SK-N-SH (cell line): ENCODE results near the gene PDZD2. TPM values are rescaled to one million over a fixed set of nuclear protein-coding genes. Genes with fewer than 3 reads are reported as not detected.

Experiments
- CTCF ChIA-PET: fragments of 300-600, 350-600 bp; formaldehyde crosslinking; extraction: SDS; loops from one replicate; lab custom pipeline; 2021; lab: Yijun Ruan, JAX
- POLR2A ChIA-PET: fragments of 350-600 bp; sonication (Branson Sonifier 250); formaldehyde crosslinking; extraction: SDS; loops from one replicate; lab custom pipeline; 2020; ENCODE audit warnings: antibody characterized with exemption, inconsistent platforms; lab: Yijun Ruan, JAX
- DNase-seq: peaks from one replicate; pipeline ENCODE4 v3.0.0; 2012
- H2AFZ ChIP-seq: fragments of 200-600 bp; sonication (generic); 2 replicates; pipeline ENCODE4 v1.8.1; 2016; ENCODE audit warnings: antibody characterized with exemption, mild to moderate bottlenecking, low read depth
- H3F3A ChIP-seq: fragments of 200-600 bp; sonication (generic); replicated peaks from 2 replicates; pipeline ENCODE3; 2016; ENCODE audit warnings: antibody characterized with exemption, mild to moderate bottlenecking; ENCODE audit not compliant: insufficient read depth
- H3K27ac ChIP-seq, 2 experiments: fragments of 200-500 bp in 1 of 2; fragments of 200-600 bp in 1 of 2; sonication (Bioruptor generic) in 1 of 2; sonication (generic), shearing (Covaris generic) in 1 of 2; 2 replicates each; pipeline versions ENCODE4 v1.5.1 to v1.6.1; 2014 to 2016; ENCODE audit warnings: low read depth in 2 of 2, inconsistent platforms in 1 of 2, low read length in 1 of 2, mild to moderate bottlenecking in 1 of 2, mixed read lengths in 1 of 2
- H3K27me3 ChIP-seq: fragments of 200-600 bp; sonication (generic), shearing (Covaris generic); 2 replicates; pipeline ENCODE4 v1.6.1; 2016; ENCODE audit warnings: mixed run types; ENCODE audit not compliant: insufficient read depth
- H3K36me3 ChIP-seq, 2 experiments: fragments of 200-500 bp in 1 of 2; fragments of 200-600 bp in 1 of 2; sonication (Bioruptor generic) in 1 of 2; sonication (generic) in 1 of 2; replicated peaks in 1 of 2; 2 replicates each; pipeline versions ENCODE3 to v1.5.1; 2014 to 2016; ENCODE audit warnings: low read length in 1 of 2, mild to moderate bottlenecking in 1 of 2; ENCODE audit not compliant: insufficient read depth in 2 of 2, control insufficient read depth in 1 of 2
- H3K4me1 ChIP-seq, 2 experiments: fragments of 200-500 bp in 1 of 2; fragments of 200-600 bp in 1 of 2; sonication (Bioruptor generic) in 1 of 2; sonication (generic), shearing (Covaris generic) in 1 of 2; 2 replicates each; pipeline versions ENCODE4 v1.5.1 to v1.6.1; 2014 to 2016; ENCODE audit warnings: low read depth in 1 of 2, low read length in 1 of 2, mixed run types in 1 of 2; ENCODE audit not compliant: insufficient read depth in 2 of 2, control insufficient read depth in 1 of 2
- H3K4me2 ChIP-seq: fragments of 200-600 bp; sonication (generic), shearing (Covaris generic); 2 replicates; pipeline ENCODE4 v1.6.1; 2017; ENCODE audit warnings: mixed run types
- H3K4me3 ChIP-seq, 2 experiments: fragments of 200-500 bp in 1 of 2; fragments of 200-600 bp in 1 of 2; sonication (Bioruptor generic) in 1 of 2; sonication (generic), shearing (Covaris generic) in 1 of 2; 2 replicates each; pipeline versions ENCODE4 v1.5.1 to v1.8.1; 2014 to 2016; ENCODE audit warnings: low read depth in 2 of 2, inconsistent platforms in 1 of 2, low read length in 1 of 2, mild to moderate bottlenecking in 1 of 2, mixed read lengths in 1 of 2, moderate library complexity in 1 of 2
- H3K79me2 ChIP-seq: fragments of 200-600 bp; sonication (generic); 2 replicates; pipeline ENCODE4 v1.8.1; 2017; ENCODE audit warnings: mild to moderate bottlenecking; ENCODE audit not compliant: insufficient read depth
- H3K9ac ChIP-seq: fragments of 200-600 bp; sonication (generic); 2 replicates; pipeline ENCODE4 v1.6.1; 2017; ENCODE audit warnings: mixed run types
- H3K9me2 ChIP-seq: fragments of 200-600 bp; sonication (generic); 2 replicates; pipeline ENCODE4 v1.6.1; 2017; ENCODE audit warnings: mixed run types
- H3K9me3 ChIP-seq: fragments of 200-600 bp; sonication (generic); 2 replicates; pipeline ENCODE4 v1.6.1; 2017; ENCODE audit warnings: mixed run types, mild to moderate bottlenecking, moderate library complexity
- H4K20me1 ChIP-seq: fragments of 200-600 bp; sonication (generic); 2 replicates; pipeline ENCODE4 v1.6.1; 2017; ENCODE audit warnings: mild to moderate bottlenecking, mixed run types; ENCODE audit not compliant: insufficient read depth
- CHD2 ChIP-seq: fragments of 150-350 bp; IDR thresholded peaks from 2 replicates; pipeline ENCODE4 v1.6.1; 2018; ENCODE audit warnings: low read length; ENCODE audit not compliant: partially characterized antibody
- FOSL2 ChIP-seq: IDR thresholded peaks from 2 replicates; pipeline ENCODE4 v1.4.0; 2012; ENCODE audit warnings: low read depth, mild to moderate bottlenecking, moderate library complexity, borderline replicate concordance
- GABPA ChIP-seq: IDR thresholded peaks from 2 replicates; pipeline ENCODE4 v1.4.0; 2012; ENCODE audit warnings: low read depth, mild to moderate bottlenecking
- IRF3 ChIP-seq: fragments of 150-350 bp; IDR thresholded peaks from 2 replicates; pipeline ENCODE4 v1.6.1; 2016; ENCODE audit warnings: mild to moderate bottlenecking, low read depth, low read length
- MEF2A ChIP-seq: IDR thresholded peaks from 2 replicates; pipeline ENCODE4 v1.4.0; 2012; ENCODE audit warnings: low read depth, borderline replicate concordance
- NFIC ChIP-seq: IDR thresholded peaks from 2 replicates; pipeline ENCODE4 v1.4.0; 2012; ENCODE audit warnings: borderline replicate concordance
- RFX5 ChIP-seq: IDR thresholded peaks from 2 replicates; pipeline ENCODE4 v1.6.1; 2012; ENCODE audit warnings: mild to moderate bottlenecking, improper control_type of control experiment, low read length
- TEAD4 ChIP-seq: IDR thresholded peaks from 2 replicates; pipeline ENCODE4 v1.4.0; 2012; ENCODE audit warnings: mild to moderate bottlenecking, borderline replicate concordance; ENCODE audit not compliant: insufficient read depth
- USF2 ChIP-seq: fragments of 150-350 bp; IDR thresholded peaks from 2 replicates; pipeline ENCODE4 v1.6.1; 2017; ENCODE audit warnings: antibody characterized with exemption, low read length, low read depth, borderline replicate concordance
- WGBS: methylation state at CpG from one replicate; pipeline ENCODE4 v1.1.6; 2017; ENCODE audit warnings: low lambda C conversion rate; 5-methylcytosine and 5-hydroxymethylcytosine counted together
- polyA plus RNA-seq, 3 experiments: library from polyadenylated mRNA; depleted of rRNA; stranded (reverse); fragments of >200 nt; gene quantifications; 2 replicates each; pipeline ENCODE4 v1.2.3, GENCODE V29; 2012
- TF ChIP-seq, protein P1 (sequence below): IDR thresholded peaks from 2 replicates; pipeline ENCODE4 v1.4.0; 2012; ENCODE audit warnings: low read depth, borderline replicate concordance
- TF ChIP-seq, protein P2 (sequence below): IDR thresholded peaks from 2 replicates; pipeline ENCODE4 v1.6.1; 2012; ENCODE audit warnings: mild to moderate bottlenecking, low read depth, low read length, moderate library complexity

The PDZD2 gene
- polyA plus RNA-seq, 1 of the 3 experiments (the other 2 are of a cell fraction) = 0.13 TPM

DNA sequence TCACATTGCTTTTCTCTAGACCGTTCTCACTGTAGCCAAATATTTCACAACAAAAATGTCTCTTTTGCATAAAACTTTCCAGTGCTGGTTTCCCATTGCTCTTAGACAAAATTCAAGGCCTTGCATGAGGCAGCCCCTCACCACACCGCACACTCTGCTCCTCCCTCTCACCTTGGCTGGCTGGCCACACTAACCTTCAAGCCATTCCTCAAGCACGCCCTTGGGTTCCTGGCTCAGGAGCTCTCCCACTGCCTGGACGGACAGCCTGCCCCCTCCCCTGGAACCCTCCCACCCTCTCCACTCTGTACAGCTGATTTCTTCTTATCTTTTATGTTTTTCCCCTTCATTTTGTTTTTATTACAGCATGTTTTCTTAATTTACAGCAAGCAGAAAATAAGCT, 83.2 kb downstream of the PDZD2 start:
- no peaks in the 10 kb centered on the region for H4K20me1 ChIP-seq
- H3K4me3 ChIP-seq = no peak overlapping the region
- H3K9me2 ChIP-seq = no peaks in the 10 kb centered on the region
- H3F3A ChIP-seq = no peaks in the 10 kb centered on the region
- no peaks in the 10 kb centered on the region for H3K27me3 ChIP-seq
- H2AFZ ChIP-seq = no peak overlapping the region
- no peaks in the 10 kb centered on the region for H3K79me2 ChIP-seq
- no peak for DNase-seq
- peaks cover 0 to 10% of the 10 kb centered on the region in 2 experiments; a peak in 1 of 4 replicates for H3K4me1 ChIP-seq
- ChIA-PET CTCF (no interaction called here), POLR2A (no interaction called here)
- no peak overlapping the region for H3K9ac ChIP-seq
- 38% methylated on average over 4 of the region's 4 CpGs for WGBS
- H3K9me3 ChIP-seq = no peaks in the 10 kb centered on the region
- H3K36me3 ChIP-seq = no peaks in the 10 kb centered on the region
- H3K27ac ChIP-seq = no peak overlapping the region
- TF ChIP-seq NFIC (no peak), GABPA (no peak), TEAD4 (no peak), IRF3 (no peak), RFX5 (no peak), MEF2A (no peak), FOSL2 (no peak), USF2 (no peak), CHD2 (no peak)
- TF ChIP-seq, protein P1, sequence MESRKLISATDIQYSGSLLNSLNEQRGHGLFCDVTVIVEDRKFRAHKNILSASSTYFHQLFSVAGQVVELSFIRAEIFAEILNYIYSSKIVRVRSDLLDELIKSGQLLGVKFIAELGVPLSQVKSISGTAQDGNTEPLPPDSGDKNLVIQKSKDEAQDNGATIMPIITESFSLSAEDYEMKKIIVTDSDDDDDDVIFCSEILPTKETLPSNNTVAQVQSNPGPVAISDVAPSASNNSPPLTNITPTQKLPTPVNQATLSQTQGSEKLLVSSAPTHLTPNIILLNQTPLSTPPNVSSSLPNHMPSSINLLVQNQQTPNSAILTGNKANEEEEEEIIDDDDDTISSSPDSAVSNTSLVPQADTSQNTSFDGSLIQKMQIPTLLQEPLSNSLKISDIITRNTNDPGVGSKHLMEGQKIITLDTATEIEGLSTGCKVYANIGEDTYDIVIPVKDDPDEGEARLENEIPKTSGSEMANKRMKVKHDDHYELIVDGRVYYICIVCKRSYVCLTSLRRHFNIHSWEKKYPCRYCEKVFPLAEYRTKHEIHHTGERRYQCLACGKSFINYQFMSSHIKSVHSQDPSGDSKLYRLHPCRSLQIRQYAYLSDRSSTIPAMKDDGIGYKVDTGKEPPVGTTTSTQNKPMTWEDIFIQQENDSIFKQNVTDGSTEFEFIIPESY = no peak
- TF ChIP-seq, protein P2, sequence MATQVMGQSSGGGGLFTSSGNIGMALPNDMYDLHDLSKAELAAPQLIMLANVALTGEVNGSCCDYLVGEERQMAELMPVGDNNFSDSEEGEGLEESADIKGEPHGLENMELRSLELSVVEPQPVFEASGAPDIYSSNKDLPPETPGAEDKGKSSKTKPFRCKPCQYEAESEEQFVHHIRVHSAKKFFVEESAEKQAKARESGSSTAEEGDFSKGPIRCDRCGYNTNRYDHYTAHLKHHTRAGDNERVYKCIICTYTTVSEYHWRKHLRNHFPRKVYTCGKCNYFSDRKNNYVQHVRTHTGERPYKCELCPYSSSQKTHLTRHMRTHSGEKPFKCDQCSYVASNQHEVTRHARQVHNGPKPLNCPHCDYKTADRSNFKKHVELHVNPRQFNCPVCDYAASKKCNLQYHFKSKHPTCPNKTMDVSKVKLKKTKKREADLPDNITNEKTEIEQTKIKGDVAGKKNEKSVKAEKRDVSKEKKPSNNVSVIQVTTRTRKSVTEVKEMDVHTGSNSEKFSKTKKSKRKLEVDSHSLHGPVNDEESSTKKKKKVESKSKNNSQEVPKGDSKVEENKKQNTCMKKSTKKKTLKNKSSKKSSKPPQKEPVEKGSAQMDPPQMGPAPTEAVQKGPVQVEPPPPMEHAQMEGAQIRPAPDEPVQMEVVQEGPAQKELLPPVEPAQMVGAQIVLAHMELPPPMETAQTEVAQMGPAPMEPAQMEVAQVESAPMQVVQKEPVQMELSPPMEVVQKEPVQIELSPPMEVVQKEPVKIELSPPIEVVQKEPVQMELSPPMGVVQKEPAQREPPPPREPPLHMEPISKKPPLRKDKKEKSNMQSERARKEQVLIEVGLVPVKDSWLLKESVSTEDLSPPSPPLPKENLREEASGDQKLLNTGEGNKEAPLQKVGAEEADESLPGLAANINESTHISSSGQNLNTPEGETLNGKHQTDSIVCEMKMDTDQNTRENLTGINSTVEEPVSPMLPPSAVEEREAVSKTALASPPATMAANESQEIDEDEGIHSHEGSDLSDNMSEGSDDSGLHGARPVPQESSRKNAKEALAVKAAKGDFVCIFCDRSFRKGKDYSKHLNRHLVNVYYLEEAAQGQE = no peak
- TF ChIP-seq, all 33 proteins: peak for 0
- H3K4me2 ChIP-seq = no peak overlapping the region
